ENCODE results near the gene SSB. TPM values are rescaled to one million over a fixed set of nuclear protein-coding genes. Genes with fewer than 3 reads are reported as not detected.
A peak's percentile ranks its signal among the peaks of the same experiment; 100 is the strongest.

Gene SSB
- total and polyA plus RNA-seq, 9 of the 15 experiments (the other 6 are each of a cell fraction or from before 2014, with no cell fraction given), result 317 to 849 (median 515) TPM

GRCh38 chr2:169839954-169840746, 41.5 kb downstream of the SSB start (continued):
- TF ChIP-seq DIDO1 (tag; IDR thresholded peaks at IDR 0.05; ENCODE audit: low read depth), result no peak
- peak; percentile 38 for TF ChIP-seq TAF1 (IDR thresholded peaks at IDR 0.05; ENCODE audit: control insufficient read depth, extremely low read depth, insufficient read depth, low read length, severe bottlenecking)
- peak; percentile 57 for TF ChIP-seq ZEB2 (IDR thresholded peaks at IDR 0.05)
- TF ChIP-seq ZNF347 (CRISPR knock-in tag; IDR thresholded peaks at IDR 0.05; ENCODE audit: low read depth), result no peak
- peak; percentile 89 for TF ChIP-seq ARID1B (IDR thresholded peaks at IDR 0.05)
- TF ChIP-seq POLR2AphosphoS5 (IDR thresholded peaks at IDR 0.05; ENCODE audit: control insufficient read depth, insufficient read depth, low read depth, low read length), result peak; percentile 52; the same call in 1 of the 2 replicates
- TF ChIP-seq ZNF384 (IDR thresholded peaks at IDR 0.05; ENCODE audit: low read depth, low read length), result 0 out of 2 replicates have a peak, but pooled peaks have one; percentile 8
- TF ChIP-seq HMG20A (CRISPR knock-in tag; conservative IDR thresholded peaks at IDR 0.05), result no peak
- TF ChIP-seq HOMEZ (CRISPR knock-in tag; IDR thresholded peaks at IDR 0.05), result no peak
- no peak for TF ChIP-seq ZNF134 (CRISPR knock-in tag; conservative IDR thresholded peaks at IDR 0.05)
- 0 out of 2 replicates have a peak, but pooled peaks have one; percentile 6 for TF ChIP-seq GATAD2B (IDR thresholded peaks at IDR 0.05; ENCODE audit: borderline replicate concordance)
- 0 out of 2 replicates have a peak, but pooled peaks have one; percentile 13 for TF ChIP-seq KLF16 (IDR thresholded peaks at IDR 0.05)
- TF ChIP-seq MTA3 (IDR thresholded peaks at IDR 0.05; ENCODE audit: borderline replicate concordance), result peak; percentile 59; the same call in 1 of the 2 replicates
- no peak for TF ChIP-seq SREBF2 (CRISPR knock-in tag; IDR thresholded peaks at IDR 0.05)
- TF ChIP-seq SMARCC2 (IDR thresholded peaks at IDR 0.05; ENCODE audit: low read depth), result peak; percentile 77; the same call in 1 of the 2 replicates
- 0 out of 4 replicates have a peak, but pooled peaks of 1 of the 2 experiments have one; percentile 67 for TF ChIP-seq SRF (CRISPR knock-in tag; IDR thresholded peaks at IDR 0.05)
- TF ChIP-seq SLC30A9 (CRISPR knock-in tag; IDR thresholded peaks at IDR 0.05), result no peak
- TF ChIP-seq ZNF280B (CRISPR knock-in tag; IDR thresholded peaks at IDR 0.05), result no peak
- TF ChIP-seq BCL6 (CRISPR knock-in tag; IDR thresholded peaks at IDR 0.05), result no peak
- no peak; the same call in 1 of the 2 replicates for TF ChIP-seq ETS1 (conservative IDR thresholded peaks at IDR 0.05; ENCODE audit: control insufficient read depth, low read depth, low read length)
- no peak for TF ChIP-seq CTCFL (IDR thresholded peaks at IDR 0.05; ENCODE audit: borderline replicate concordance, insufficient read depth, low read depth, low read length, poor library complexity, severe bottlenecking)
